CD14-positive monocyte (primary cell): ENCODE measurements around the gene TNIK. TPM values are rescaled to one million over a fixed set of nuclear protein-coding genes. Genes with fewer than 3 reads are reported as not detected.
A peak's percentile ranks its signal among the peaks of the same experiment; 100 is the strongest.

Experiments used
- DNase-seq, 3 donors: peaks; one replicate each; pipeline ENCODE4 v3.0.0-alpha.2; 2011 to 2022
- H2AFZ ChIP-seq: 2 replicates; pipeline ENCODE4 v1.6.0; 2012; ENCODE audit warnings: mild to moderate bottlenecking, low read depth, low read length, inconsistent platforms; ENCODE audit not compliant: insufficient read depth, poor library complexity, severe bottlenecking
- H3K27ac ChIP-seq, 2 donors: 1 replicate in 1 of 2; 2 replicates in 1 of 2; pipeline ENCODE4 v1.5.1; 2012 to 2013; ENCODE audit warnings: low read length in 2 of 2, control low read depth in 1 of 2, inconsistent platforms in 1 of 2, low read depth in 1 of 2, mild to moderate bottlenecking in 1 of 2
- H3K27me3 ChIP-seq, 2 donors: one replicate each; pipeline versions ENCODE4 v1.6.0 to v1.6.1; 2011 to 2013; ENCODE audit warnings: low read length in 2 of 2; ENCODE audit not compliant: control insufficient read depth in 2 of 2, insufficient read depth in 2 of 2
- H3K36me3 ChIP-seq, 2 donors: replicated peaks in 1 of 2; 1 replicate in 1 of 2; 2 replicates in 1 of 2; pipeline versions ENCODE4 v1.5.1 to v1.6.1; 2012 to 2013; ENCODE audit warnings: low read length in 2 of 2, control low read depth in 1 of 2, inconsistent platforms in 1 of 2, mild to moderate bottlenecking in 1 of 2; ENCODE audit not compliant: insufficient read depth in 2 of 2, control insufficient read depth in 1 of 2
- H3K4me1 ChIP-seq, 2 donors: 1 replicate in 1 of 2; 2 replicates in 1 of 2; pipeline versions ENCODE4 v1.5.1 to v1.6.1; 2012 to 2013; ENCODE audit warnings: low read length in 2 of 2, control low read depth in 1 of 2, inconsistent platforms in 1 of 2, mild to moderate bottlenecking in 1 of 2, moderate library complexity in 1 of 2; ENCODE audit not compliant: insufficient read depth in 2 of 2, control insufficient read depth in 1 of 2
- H3K4me2 ChIP-seq: replicated peaks from 2 replicates; pipeline ENCODE3; 2012; ENCODE audit warnings: low read length, moderate library complexity, mild to moderate bottlenecking; ENCODE audit not compliant: poor library complexity, severe bottlenecking; ENCODE audit errors: extremely low read depth
- H3K4me3 ChIP-seq, 3 experiments: fragments of 200-600 bp in 1 of 3; sonication (generic) in 1 of 3; replicated peaks in 1 of 3; 1 replicate in 2 of 3; 2 replicates in 1 of 3; pipeline ENCODE4 v1.5.1; 2011 to 2013; ENCODE audit warnings: low read length in 3 of 3, mild to moderate bottlenecking in 3 of 3, control low read depth in 2 of 3, low read depth in 2 of 3, inconsistent platforms in 1 of 3, moderate library complexity in 1 of 3
- H3K79me2 ChIP-seq: 2 replicates; pipeline ENCODE4 v1.6.0; 2012; ENCODE audit warnings: mild to moderate bottlenecking, control low read depth, inconsistent platforms, low read length, moderate library complexity; ENCODE audit not compliant: insufficient read depth
- H3K9ac ChIP-seq: 2 replicates; pipeline ENCODE4 v1.6.0; 2017; ENCODE audit warnings: low read length, mild to moderate bottlenecking; ENCODE audit not compliant: insufficient read depth, poor library complexity, severe bottlenecking
- H3K9me3 ChIP-seq, 2 donors: replicated peaks in 1 of 2; 1 replicate in 1 of 2; 2 replicates in 1 of 2; pipeline versions ENCODE4 v1.5.1 to v1.6.1; 2012 to 2013; ENCODE audit warnings: low read length in 2 of 2, control low read depth in 1 of 2; ENCODE audit not compliant: control insufficient read depth in 1 of 2, insufficient read depth in 1 of 2
- H4K20me1 ChIP-seq: 2 replicates; pipeline ENCODE4 v1.6.0; 2012; ENCODE audit warnings: mild to moderate bottlenecking, low read length, control low read depth, moderate library complexity; ENCODE audit not compliant: insufficient read depth
- H3K27ac Mint-ChIP-seq, 7 donors: one replicate each; pipeline ENCODE4 v1.8.0; 2020; ENCODE audit warnings: mild to moderate bottlenecking in 7 of 7, mixed read lengths in 7 of 7, moderate library complexity in 6 of 7, inconsistent platforms in 2 of 7
- H3K27me3 Mint-ChIP-seq, 3 donors: one replicate each; pipeline ENCODE4 v1.8.0; 2021 to 2022; ENCODE audit warnings: low read depth in 3 of 3, mild to moderate bottlenecking in 3 of 3, mixed read lengths in 3 of 3, moderate library complexity in 3 of 3, inconsistent platforms in 1 of 3
- H3K36me3 Mint-ChIP-seq, 2 donors: one replicate each; pipeline ENCODE4 v1.8.0; 2020; ENCODE audit warnings: mixed read lengths in 2 of 2, inconsistent platforms in 1 of 2, mild to moderate bottlenecking in 1 of 2
- H3K4me1 Mint-ChIP-seq: one replicate; pipeline ENCODE4 v1.8.0; 2020; ENCODE audit warnings: mild to moderate bottlenecking, mixed read lengths
- H3K4me3 Mint-ChIP-seq, 2 donors: one replicate each; pipeline ENCODE4 v1.8.0; 2020; ENCODE audit warnings: mild to moderate bottlenecking in 2 of 2, mixed read lengths in 2 of 2, moderate library complexity in 1 of 2
- H3K9me3 Mint-ChIP-seq, 7 donors: one replicate each; pipeline ENCODE4 v1.8.0; 2020 to 2022; ENCODE audit warnings: mixed read lengths in 7 of 7, mild to moderate bottlenecking in 6 of 7, moderate library complexity in 6 of 7, inconsistent platforms in 2 of 7
- CTCF ChIP-seq: fragments of 200-600 bp; IDR thresholded peaks from one replicate; pipeline ENCODE4 v1.8.0; 2022; ENCODE audit warnings: antibody characterized with exemption, mild to moderate bottlenecking
- WGBS: methylation state at CpG from one replicate; pipeline ENCODE4 v1.1.5; 2013; ENCODE audit warnings: missing lambda C conversion rate; ENCODE audit not compliant: insufficient coverage; 5-methylcytosine and 5-hydroxymethylcytosine counted together
- intact Hi-C, 2 donors: fragments of 100-400 bp; cut with micrococcal nuclease; formaldehyde crosslinking; loops; one replicate each; pipeline versions ENCODE4 v1.15.0 to v1.15.1; 2023
- polyA plus RNA-seq, 3 donors: library from polyadenylated mRNA; depleted of rRNA in 1 of 3; unstranded in 2 of 3; stranded (reverse) in 1 of 3; fragments of 300-500 nt in 2 of 3; fragments of >200 nt in 1 of 3; fragmentation: Illumina TruSeq in 2 of 3; gene quantifications; 1 replicate in 2 of 3; 2 replicates in 1 of 3; pipeline ENCODE4 v1.2.3, GENCODE V29; 2012 to 2021

Gene TNIK
- polyA plus RNA-seq, 3 donors: 0.36 to 1.8 (median 0.75) TPM

- no peak overlapping the region for H2AFZ ChIP-seq
- peak overlapping the region; percentile 62 to 93 for H3K27ac ChIP-seq
- H3K9ac ChIP-seq: peak overlapping the region; percentile 58
- no peaks in the 10 kb centered on the region for H3K36me3 ChIP-seq
- no peaks in the 10 kb centered on the region for H3K9me3 ChIP-seq
- peak overlapping the region; percentile 63 for H3K4me2 ChIP-seq
- peak overlapping the region in 2 of 3 experiments; percentile 30 to 57 for H3K4me3 ChIP-seq
- no peaks in the 10 kb centered on the region for H3K79me2 ChIP-seq
- intact Hi-C loops: no loop called here
- H3K4me1 ChIP-seq: peaks cover 35 to 45% of the 10 kb centered on the region in 2 donors
- H4K20me1 ChIP-seq: no peaks in the 10 kb centered on the region
- peak; percentile 89 to 97 (median 95) for DNase-seq
- Mint-ChIP-seq H3K27ac (peak overlapping the region; percentile 93 to 99 (median 97)), H3K4me1 (peaks cover 45% of the 10 kb centered on the region), H3K4me3 (peak overlapping the region; percentile 51 to 64), H3K9me3 (peaks cover 2 to 7% (median 3%) of the 10 kb centered on the region in 7 donors), H3K27me3 (peaks cover 0 to 2% (median 1%) of the 10 kb centered on the region in 3 donors), H3K36me3 (no peaks in the 10 kb centered on the region)
- H3K27me3 ChIP-seq: no peaks in the 10 kb centered on the region
- WGBS: 25% methylated on average over 1 of the region's 3 CpGs
- TF ChIP-seq CTCF: no peak
Measured at GRCh38 chr3:171346582-171347300, 113.5 kb downstream of the TNIK start.

- Mint-ChIP-seq H3K4me3 (no peak overlapping the region), H3K4me1 (peaks cover 45% of the 10 kb centered on the region), H3K9me3 (peaks cover 2 to 7% (median 3%) of the 10 kb centered on the region in 7 donors), H3K36me3 (no peaks in the 10 kb centered on the region), H3K27me3 (peaks cover 0 to 2% (median 1%) of the 10 kb centered on the region in 3 donors), H3K27ac (peak overlapping the region in 2 of 7 donors; percentile 61 to 96)
- DNase-seq: no peak
- H3K79me2 ChIP-seq: no peaks in the 10 kb centered on the region
- H3K4me3 ChIP-seq: no peak overlapping the region
- no peak for TF ChIP-seq CTCF
- no peak overlapping the region for H2AFZ ChIP-seq
- H3K9ac ChIP-seq: no peak overlapping the region
- no CpG with 5 or more reads among the region's 1 CpG for WGBS
- H3K27me3 ChIP-seq: no peaks in the 10 kb centered on the region
- no peak overlapping the region for H3K4me2 ChIP-seq
- H4K20me1 ChIP-seq: no peaks in the 10 kb centered on the region
- intact Hi-C loops: no loop called here
- no peaks in the 10 kb centered on the region for H3K9me3 ChIP-seq
- H3K4me1 ChIP-seq: peaks cover 35 to 45% of the 10 kb centered on the region in 2 donors
- H3K27ac ChIP-seq: no peak overlapping the region
- no peaks in the 10 kb centered on the region for H3K36me3 ChIP-seq
Measured at GRCh38 chr3:171346019-171346418, 114.2 kb downstream of the TNIK start.
